Gastrocnemius medialis (tissue), 4 donors: ENCODE data around the gene RSAD1. TPM values are rescaled to one million over a fixed set of nuclear protein-coding genes. Genes with fewer than 3 reads are reported as not detected.

Source experiments
- ATAC-seq, 2 donors: fragments of 150-250 bp; one replicate each; pipeline ENCODE4 v1.9.1; 2016
- DNase-seq, 2 donors: peaks; one replicate each; pipeline ENCODE4 v3.0.0-alpha.2; 2019
- H3K27ac ChIP-seq, 4 donors: fragments of 200-600 bp; sonication (generic); 1 replicate in 1 of 4; 2 replicates in 3 of 4; pipeline ENCODE4 v1.5.1; 2016 to 2018; ENCODE audit warnings: mild to moderate bottlenecking in 2 of 4, moderate library complexity in 1 of 4
- H3K27me3 ChIP-seq, 3 donors: fragments of 200-600 bp; sonication (generic) in 2 of 3; 1 replicate in 1 of 3; 2 replicates in 2 of 3; pipeline versions ENCODE4 v1.5.1 to v1.6.0; 2016 to 2019; ENCODE audit warnings: mild to moderate bottlenecking in 1 of 3, moderate library complexity in 1 of 3
- H3K36me3 ChIP-seq, 2 donors: fragments of 200-600 bp; sonication (generic) in 1 of 2; one replicate each; pipeline ENCODE4 v1.5.1; 2017 to 2018
- H3K4me1 ChIP-seq, 2 donors: fragments of 200-600 bp; sonication (generic) in 1 of 2; one replicate each; pipeline ENCODE4 v1.5.1; 2016 to 2017; ENCODE audit warnings: mild to moderate bottlenecking in 2 of 2
- H3K4me3 ChIP-seq, 4 donors: fragments of 200-600 bp; sonication (generic) in 3 of 4; 1 replicate in 1 of 4; 2 replicates in 3 of 4; pipeline ENCODE4 v1.5.1; 2016 to 2019; ENCODE audit warnings: mild to moderate bottlenecking in 2 of 4
- H3K9me3 ChIP-seq, 3 donors: fragments of 200-600 bp; sonication (generic) in 2 of 3; 1 replicate in 1 of 3; 2 replicates in 2 of 3; pipeline ENCODE4 v1.5.1; 2016 to 2019
- POLR2A ChIP-seq, 2 donors: fragments of 450-650 bp; IDR thresholded peaks; one replicate each; pipeline ENCODE4 v1.6.1; 2017; ENCODE audit warnings: antibody characterized with exemption in 2 of 2, mild to moderate bottlenecking in 2 of 2, moderate library complexity in 2 of 2
- in situ Hi-C, 4 donors: fragments of 200-750 bp; cut with MboI; loops; one replicate each; pipeline versions ENCODE4 v1.15.0 to v1.8.0; 2017; ENCODE audit warnings: low sequenced_read_pairs in 4 of 4
- intact Hi-C: fragments of 100-400 bp; cut with DNase I; formaldehyde crosslinking; loops from one replicate; pipeline ENCODE4 v1.15.1; 2023; ENCODE audit warnings: low total_unique reads
- total RNA-seq, 4 donors: library from RNA; depleted of rRNA; stranded (reverse); fragments of >200 nt; gene quantifications; one replicate each; pipeline versions ENCODE4 v1.1.0 to v1.2.3, GENCODE V29; 2016
- TF ChIP-seq, protein P1 (sequence below), 5 experiments: fragments of 450-650 bp in 3 of 5; fragments of 200-600 bp in 2 of 5; sonication (generic) in 2 of 5; IDR thresholded peaks in 4 of 5; conservative IDR thresholded peaks in 1 of 5; 1 replicate in 4 of 5; 2 replicates in 1 of 5; pipeline ENCODE4 v1.5.1; 2016 to 2019; ENCODE audit warnings: antibody characterized with exemption in 5 of 5, mild to moderate bottlenecking in 3 of 5, moderate library complexity in 3 of 5

RSAD1 gene
- total RNA-seq, 4 donors from 2014 or later: 27.1 to 67.4 (median 52.7) TPM

DNA sequence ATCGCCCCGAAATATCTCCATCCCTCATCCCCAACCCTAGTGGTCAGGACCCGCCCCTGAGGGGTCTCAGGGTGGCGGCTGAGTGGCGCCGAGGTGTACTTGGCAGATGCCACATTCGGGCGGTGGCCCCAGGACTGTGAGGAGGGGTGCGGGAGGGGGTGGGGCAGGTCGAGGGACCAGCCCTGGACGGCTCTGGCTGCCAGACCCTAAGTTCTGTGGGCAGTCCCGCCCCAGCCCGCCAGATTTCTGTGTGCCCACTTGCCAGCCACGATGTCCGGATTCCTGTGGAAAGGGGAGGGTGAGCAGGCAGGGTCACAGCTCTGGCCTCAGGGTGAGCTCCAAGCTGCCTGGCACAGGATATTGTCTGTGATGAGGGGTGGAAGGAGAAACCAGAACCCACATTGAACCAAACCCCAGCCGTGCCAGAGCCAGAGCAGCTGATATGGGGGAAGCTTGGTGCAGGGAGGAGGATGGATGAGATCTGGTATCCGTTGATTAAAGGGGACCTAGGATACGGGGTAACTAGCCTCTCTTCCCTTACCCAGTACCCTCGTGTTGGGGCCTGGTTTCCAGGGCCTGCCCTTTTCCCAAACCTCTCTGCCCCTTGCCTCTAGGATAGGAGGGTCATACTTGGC lies 8.9 kb upstream of the RSAD1 start:
- DNase-seq: peak in 1 of 2 donors; percentile 2
- intact Hi-C loops: loop anchor here (10.0 kb wide), 1 partner anchor 485 kb away; no protein-coding TSS in a partner anchor
- Histone ChIP-seq H3K4me3 (peak overlapping the region in 3 of 4 donors; percentile 38 to 59 (median 50)), H3K27me3 (no peaks in the 10 kb centered on the region), H3K36me3 (no peaks in the 10 kb centered on the region), H3K9me3 (no peaks in the 10 kb centered on the region), H3K27ac (peak overlapping the region; percentile 60 to 82 (median 73)), H3K4me1 (peaks cover 49 to 58% of the 10 kb centered on the region in 2 donors)
- no peak for ATAC-seq
- in situ Hi-C loops: loop anchor here in 1 of 4 donors (10.0 kb wide), 1 partner anchor 45 kb away; the partner anchor contains the start of gene ACSF2
- TF ChIP-seq POLR2A (IDR thresholded peaks at IDR 0.05): no peak
- TF ChIP-seq, protein P1, sequence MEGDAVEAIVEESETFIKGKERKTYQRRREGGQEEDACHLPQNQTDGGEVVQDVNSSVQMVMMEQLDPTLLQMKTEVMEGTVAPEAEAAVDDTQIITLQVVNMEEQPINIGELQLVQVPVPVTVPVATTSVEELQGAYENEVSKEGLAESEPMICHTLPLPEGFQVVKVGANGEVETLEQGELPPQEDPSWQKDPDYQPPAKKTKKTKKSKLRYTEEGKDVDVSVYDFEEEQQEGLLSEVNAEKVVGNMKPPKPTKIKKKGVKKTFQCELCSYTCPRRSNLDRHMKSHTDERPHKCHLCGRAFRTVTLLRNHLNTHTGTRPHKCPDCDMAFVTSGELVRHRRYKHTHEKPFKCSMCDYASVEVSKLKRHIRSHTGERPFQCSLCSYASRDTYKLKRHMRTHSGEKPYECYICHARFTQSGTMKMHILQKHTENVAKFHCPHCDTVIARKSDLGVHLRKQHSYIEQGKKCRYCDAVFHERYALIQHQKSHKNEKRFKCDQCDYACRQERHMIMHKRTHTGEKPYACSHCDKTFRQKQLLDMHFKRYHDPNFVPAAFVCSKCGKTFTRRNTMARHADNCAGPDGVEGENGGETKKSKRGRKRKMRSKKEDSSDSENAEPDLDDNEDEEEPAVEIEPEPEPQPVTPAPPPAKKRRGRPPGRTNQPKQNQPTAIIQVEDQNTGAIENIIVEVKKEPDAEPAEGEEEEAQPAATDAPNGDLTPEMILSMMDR (IDR thresholded peaks at IDR 0.05 in 4 of 5, conservative IDR thresholded peaks at IDR 0.05 in 1 of 5): no peak

DNA sequence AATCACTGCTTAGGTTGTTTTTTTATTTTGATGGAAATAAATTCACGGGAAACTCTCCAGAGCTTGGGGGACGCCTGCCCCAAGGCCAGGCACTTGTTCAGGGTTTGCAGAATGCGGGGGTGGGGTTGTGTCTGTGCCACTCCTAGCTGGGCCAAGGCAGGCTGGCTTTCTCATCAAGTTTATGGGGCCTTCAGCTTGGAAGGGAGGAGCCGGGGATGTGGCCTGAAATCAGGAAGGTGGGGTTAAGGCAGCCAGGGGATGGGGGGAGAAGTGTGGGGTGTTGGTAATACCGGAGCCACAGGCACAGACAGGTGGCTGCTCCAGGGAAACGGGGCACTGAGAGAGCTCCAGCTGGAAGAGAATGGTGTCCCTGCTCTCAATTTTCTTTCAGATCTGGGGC lies 8.2 kb upstream of the RSAD1 start:
- intact Hi-C loops: loop anchor here (10.0 kb wide), 1 partner anchor 484 kb away; no protein-coding TSS in a partner anchor
- Histone ChIP-seq H3K27ac (peak overlapping the region; percentile 60 to 82 (median 73)), H3K4me3 (no peak overlapping the region), H3K9me3 (no peaks in the 10 kb centered on the region), H3K4me1 (peaks cover 49 to 58% of the 10 kb centered on the region in 2 donors), H3K27me3 (no peaks in the 10 kb centered on the region), H3K36me3 (no peaks in the 10 kb centered on the region)
- peak in 1 of 2 donors; percentile 6 for DNase-seq
- TF ChIP-seq POLR2A (IDR thresholded peaks at IDR 0.05): no peak
- TF ChIP-seq, protein P1 (IDR thresholded peaks at IDR 0.05 in 4 of 5, conservative IDR thresholded peaks at IDR 0.05 in 1 of 5): no peak
- ATAC-seq: peak in 1 of 2 donors; percentile 3
- in situ Hi-C loops: loop anchor here in 1 of 4 donors (10.0 kb wide), 1 partner anchor 46 kb away; the partner anchor contains the start of gene ACSF2

DNA sequence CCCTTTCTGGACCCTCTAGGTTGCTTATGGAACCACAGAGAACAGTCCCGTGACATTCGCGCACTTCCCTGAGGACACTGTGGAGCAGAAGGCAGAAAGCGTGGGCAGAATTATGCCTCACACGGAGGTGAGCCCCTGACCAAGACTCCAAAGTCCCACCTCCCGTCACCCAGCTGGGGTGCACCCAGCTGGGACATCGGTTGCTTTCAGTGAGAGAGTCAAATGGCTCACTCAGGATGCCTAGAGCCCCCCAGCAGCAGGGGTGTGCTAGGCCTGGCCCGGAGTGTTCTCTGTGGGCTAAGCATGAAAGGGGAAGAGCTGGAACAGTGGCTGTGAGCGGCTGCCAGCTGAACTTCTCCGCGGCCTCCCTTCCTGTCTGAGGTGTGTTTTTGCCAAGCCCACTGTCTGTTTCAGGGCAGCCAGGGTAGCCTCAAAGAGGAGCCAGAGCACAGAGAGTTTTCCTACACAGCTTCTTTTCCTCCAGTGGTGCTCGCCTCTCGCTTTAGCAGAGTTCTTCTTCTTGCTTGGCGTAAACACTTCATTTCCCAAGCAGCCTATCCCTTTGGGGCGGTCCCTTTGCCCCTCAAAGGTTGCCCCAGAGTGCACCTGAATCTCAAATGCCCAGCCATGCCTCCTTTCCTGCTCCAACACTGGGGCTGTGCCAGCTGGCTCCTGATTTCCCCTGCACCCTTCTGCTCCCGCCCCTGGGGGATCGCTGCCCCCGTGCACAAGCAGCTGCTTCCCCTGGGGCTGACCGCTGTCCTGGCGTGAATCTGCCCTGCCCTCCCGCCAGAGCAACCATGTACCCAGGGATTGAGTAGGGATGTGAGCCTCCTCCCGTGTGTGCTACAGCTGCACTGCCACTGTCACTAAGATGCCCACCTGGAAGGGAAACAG lies 7.4 kb upstream of the RSAD1 start:
- DNase-seq: peak in 1 of 2 donors; percentile 17
- in situ Hi-C loops: loop anchor here in 1 of 4 donors (10.0 kb wide), 1 partner anchor 46 kb away; the partner anchor contains the start of gene ACSF2
- Histone ChIP-seq H3K27ac (peak overlapping the region; percentile 60 to 82 (median 73)), H3K27me3 (no peaks in the 10 kb centered on the region), H3K4me1 (peaks cover 46 to 58% of the 10 kb centered on the region in 2 donors), H3K36me3 (no peaks in the 10 kb centered on the region), H3K9me3 (no peaks in the 10 kb centered on the region), H3K4me3 (no peak overlapping the region)
- ATAC-seq: peak in 1 of 2 donors; percentile 11
- intact Hi-C loops: loop anchor here (10.0 kb wide), 1 partner anchor 484 kb away; no protein-coding TSS in a partner anchor
- no peak for TF ChIP-seq POLR2A (IDR thresholded peaks at IDR 0.05)
- TF ChIP-seq, protein P1 (IDR thresholded peaks at IDR 0.05 in 4 of 5, conservative IDR thresholded peaks at IDR 0.05 in 1 of 5): no peak

DNA sequence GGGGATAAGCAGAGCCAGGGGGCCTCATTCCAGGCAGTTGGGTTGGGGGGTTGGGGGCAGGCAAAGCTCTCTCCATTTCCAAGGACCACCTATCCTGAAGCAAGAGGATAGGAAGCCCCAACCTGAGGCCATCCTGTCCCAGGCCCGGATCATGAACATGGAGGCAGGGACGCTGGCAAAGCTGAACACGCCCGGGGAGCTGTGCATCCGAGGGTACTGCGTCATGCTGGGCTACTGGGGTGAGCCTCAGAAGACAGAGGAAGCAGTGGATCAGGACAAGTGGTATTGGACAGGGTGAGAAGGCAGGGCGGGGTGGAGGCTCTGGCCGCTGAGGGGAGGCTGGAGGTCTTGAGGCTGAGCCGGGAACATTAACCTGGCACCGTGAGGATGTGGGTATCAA lies 6.4 kb upstream of the RSAD1 start:
- ATAC-seq (peak in 1 of 2 donors; percentile 3), DNase-seq (peak in 1 of 2 donors; percentile 2)
- in situ Hi-C loops (loop anchor here in 1 of 4 donors (10.0 kb wide), 1 partner anchor 47 kb away; the partner anchor contains the start of gene ACSF2), intact Hi-C loops (loop anchor here (10.0 kb wide), 1 partner anchor 483 kb away; no protein-coding TSS in a partner anchor)
- Histone ChIP-seq H3K4me3 (no peak overlapping the region), H3K27ac (peak overlapping the region; percentile 60 to 82 (median 73)), H3K36me3 (no peaks in the 10 kb centered on the region), H3K9me3 (no peaks in the 10 kb centered on the region), H3K27me3 (no peaks in the 10 kb centered on the region), H3K4me1 (peaks cover 43 to 54% of the 10 kb centered on the region in 2 donors)
- TF ChIP-seq, protein P1 (IDR thresholded peaks at IDR 0.05 in 4 of 5, conservative IDR thresholded peaks at IDR 0.05 in 1 of 5): no peak
- TF ChIP-seq POLR2A (IDR thresholded peaks at IDR 0.05): no peak
